Omental fat pad (tissue), 4 donors: ENCODE data around the gene NELL1. TPM values are rescaled to one million over a fixed set of nuclear protein-coding genes. Genes with fewer than 3 reads are reported as not detected.
A peak's percentile ranks its signal among the peaks of the same experiment; 100 is the strongest.

Source experiments
- ATAC-seq: fragments of 150-250 bp; one replicate; pipeline ENCODE4 v1.9.1; 2016; ENCODE audit warnings: mild to moderate bottlenecking, moderate library complexity; ENCODE audit not compliant: low FRiP score
- DNase-seq: peaks from one replicate; pipeline ENCODE4 v3.0.0-alpha.2; 2019; ENCODE audit warnings: low spot score
- total RNA-seq, 4 donors: library from RNA; depleted of rRNA; stranded (reverse); fragments of >200 nt; gene quantifications; one replicate each; pipeline ENCODE4 v1.1.0, GENCODE V29; 2016
- TF ChIP-seq, protein P1 (sequence below), 3 donors: fragments of 450-650 bp; IDR thresholded peaks; one replicate each; pipeline ENCODE4 v1.5.1; 2016 to 2017; ENCODE audit warnings: antibody characterized with exemption in 3 of 3, mild to moderate bottlenecking in 3 of 3, moderate library complexity in 2 of 3

Gene NELL1
- total RNA-seq, 4 donors from 2014 or later = 0.48 to 1.3 TPM; not detected in 2

- no peak for ATAC-seq
- TF ChIP-seq, protein P1, sequence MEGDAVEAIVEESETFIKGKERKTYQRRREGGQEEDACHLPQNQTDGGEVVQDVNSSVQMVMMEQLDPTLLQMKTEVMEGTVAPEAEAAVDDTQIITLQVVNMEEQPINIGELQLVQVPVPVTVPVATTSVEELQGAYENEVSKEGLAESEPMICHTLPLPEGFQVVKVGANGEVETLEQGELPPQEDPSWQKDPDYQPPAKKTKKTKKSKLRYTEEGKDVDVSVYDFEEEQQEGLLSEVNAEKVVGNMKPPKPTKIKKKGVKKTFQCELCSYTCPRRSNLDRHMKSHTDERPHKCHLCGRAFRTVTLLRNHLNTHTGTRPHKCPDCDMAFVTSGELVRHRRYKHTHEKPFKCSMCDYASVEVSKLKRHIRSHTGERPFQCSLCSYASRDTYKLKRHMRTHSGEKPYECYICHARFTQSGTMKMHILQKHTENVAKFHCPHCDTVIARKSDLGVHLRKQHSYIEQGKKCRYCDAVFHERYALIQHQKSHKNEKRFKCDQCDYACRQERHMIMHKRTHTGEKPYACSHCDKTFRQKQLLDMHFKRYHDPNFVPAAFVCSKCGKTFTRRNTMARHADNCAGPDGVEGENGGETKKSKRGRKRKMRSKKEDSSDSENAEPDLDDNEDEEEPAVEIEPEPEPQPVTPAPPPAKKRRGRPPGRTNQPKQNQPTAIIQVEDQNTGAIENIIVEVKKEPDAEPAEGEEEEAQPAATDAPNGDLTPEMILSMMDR (IDR thresholded peaks at IDR 0.05) = no peak
Measured at GRCh38 chr11:20723366-20723765, 54.0 kb downstream of the NELL1 start.

GRCh38 chr11:20729597-20730105 is 60.3 kb downstream of the NELL1 start:
- TF ChIP-seq, protein P1 (IDR thresholded peaks at IDR 0.05) = no peak
- ATAC-seq = peak; percentile 94
- no peak for DNase-seq

More at GRCh38 chr11:20723366-20723765, 54.0 kb downstream of the NELL1 start:
- DNase-seq = no peak

GRCh38 chr11:20731676-20732215 is 62.4 kb downstream of the NELL1 start:
- no peak for DNase-seq
- TF ChIP-seq, protein P1 (IDR thresholded peaks at IDR 0.05) = no peak
- no peak for ATAC-seq

DNA sequence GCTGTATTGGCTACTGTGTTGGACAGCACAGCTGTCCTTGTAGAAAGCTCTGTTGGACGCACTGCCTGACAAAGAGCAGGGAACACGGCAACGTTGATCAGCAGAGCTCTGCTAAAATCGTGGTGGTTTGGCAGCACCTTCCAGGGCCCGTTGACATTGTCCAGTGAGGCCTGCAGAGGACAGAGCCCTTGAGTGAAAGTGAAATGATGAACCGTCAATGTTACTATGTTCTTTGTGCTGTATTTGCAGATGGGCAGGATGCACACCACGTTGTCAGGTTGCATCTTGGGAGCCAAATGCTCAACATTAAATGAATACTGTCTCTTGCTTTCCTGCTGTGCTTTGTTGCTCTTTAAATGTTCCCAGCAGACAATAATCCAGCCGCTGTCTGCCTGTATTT is 69.7 kb downstream of the NELL1 start:
- TF ChIP-seq, protein P1 (IDR thresholded peaks at IDR 0.05) = no peak
- DNase-seq = no peak
- ATAC-seq = no peak

DNA sequence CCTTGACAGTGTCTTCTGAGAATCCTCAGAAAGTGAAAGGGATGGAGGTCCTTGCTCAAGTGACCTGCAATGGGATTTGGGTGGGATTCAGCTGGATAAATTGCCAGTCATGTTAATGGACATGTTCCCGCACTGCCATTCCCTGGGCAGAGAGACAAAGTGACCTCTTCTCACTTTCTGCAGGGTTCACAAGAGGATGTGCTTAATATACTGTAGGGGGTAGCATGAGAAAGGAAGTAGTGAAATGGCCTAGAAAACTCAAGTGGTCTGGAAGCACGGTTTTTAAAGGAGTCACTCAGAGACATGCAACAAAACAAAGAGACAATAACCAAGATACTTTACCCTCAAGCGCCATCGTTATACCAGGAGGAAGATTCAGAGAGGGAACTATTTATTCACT is 70.2 kb downstream of the NELL1 start:
- TF ChIP-seq, protein P1 (IDR thresholded peaks at IDR 0.05) = no peak
- ATAC-seq = no peak

GRCh38 chr11:20754933-20755332 is 85.5 kb downstream of the NELL1 start:
- TF ChIP-seq, protein P1 (IDR thresholded peaks at IDR 0.05) = no peak
- no peak for DNase-seq

More for the DNA sequence above, 70.2 kb downstream of the NELL1 start:
- no peak for DNase-seq

GRCh38 chr11:20759541-20759940 is 90.2 kb downstream of the NELL1 start:
- ATAC-seq = no peak
- TF ChIP-seq, protein P1 (IDR thresholded peaks at IDR 0.05) = no peak
- no peak for DNase-seq

More at GRCh38 chr11:20754933-20755332, 85.5 kb downstream of the NELL1 start:
- no peak for ATAC-seq
